ENCODE data around the gene VPS37C. TPM values are rescaled to one million over a fixed set of nuclear protein-coding genes. Genes with fewer than 3 reads are reported as not detected.
A peak's percentile ranks its signal among the peaks of the same experiment; 100 is the strongest.

VPS37C gene
- total RNA-seq, 8 experiments from 2014 or later: 6.8 to 13.9 (median 11.0) TPM

DNA sequence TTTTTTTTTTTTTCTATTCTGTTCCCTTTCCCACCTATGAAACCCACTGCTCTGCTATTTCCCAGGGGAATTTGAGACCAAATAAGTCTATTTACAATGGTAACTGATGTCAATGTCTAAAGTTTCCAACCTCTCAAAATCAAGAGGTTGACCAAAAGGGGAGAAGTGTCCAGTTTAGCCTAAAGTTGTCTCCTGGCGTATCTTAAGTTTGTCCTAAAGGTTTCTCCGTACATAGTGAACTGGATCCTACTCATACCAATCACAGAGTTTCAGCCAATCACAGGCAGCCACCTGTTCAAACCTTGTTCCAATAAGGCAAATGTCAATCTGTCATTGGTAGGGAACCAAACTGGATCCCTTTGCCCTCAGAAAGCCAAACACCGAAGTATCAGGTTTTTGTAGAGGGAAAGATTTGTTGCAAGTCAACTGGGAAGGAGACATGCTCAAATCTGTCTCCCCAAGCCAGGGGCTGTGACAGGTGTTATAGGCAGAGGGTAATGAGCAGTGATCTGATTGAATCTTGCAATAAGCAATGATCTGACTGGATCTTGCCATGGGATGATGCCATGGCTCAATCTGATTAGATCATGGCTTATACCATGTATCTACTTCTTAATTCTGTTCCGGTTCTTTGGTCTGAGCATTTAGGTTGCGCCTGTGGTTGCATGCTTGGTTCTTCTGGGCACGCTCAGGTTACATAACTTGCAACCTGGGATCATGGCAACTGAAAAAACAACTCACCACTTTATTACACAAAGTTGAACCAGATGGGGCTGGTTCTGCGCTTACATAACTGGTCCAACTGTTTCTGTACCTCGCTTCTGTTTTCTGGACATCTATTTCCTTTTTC lies 1.1 kb upstream of the VPS37C start:
- 20 to 91% (median 70%) methylated on average over 3 to 8 of the region's 8 CpGs for WGBS, 10 experiments
- ATAC-seq (replicated peaks in 6 of 8): no peak
- peak overlapping the region; percentile 87 to 92 for H3K27ac ChIP-seq
- H3K4me1 ChIP-seq (replicated peaks in 1 of 2): peaks cover 7 to 13% of the 10 kb centered on the region in 2 donors
- in situ Hi-C loops (cut with MboI; ENCODE audit: low pct_unique_long_range_greater_than_20kb in 2 of 9, low sequenced_read_pairs in 9 of 9, unreplicated experiment in 9 of 9): loop anchor here in 1 of 9 experiments (25.0 kb wide), 1 partner anchor 325 kb away; the partner anchor contains the start of gene CCDC86
- peak overlapping the region; percentile 50 to 82 (median 69) for H3K4me3 ChIP-seq

DNA sequence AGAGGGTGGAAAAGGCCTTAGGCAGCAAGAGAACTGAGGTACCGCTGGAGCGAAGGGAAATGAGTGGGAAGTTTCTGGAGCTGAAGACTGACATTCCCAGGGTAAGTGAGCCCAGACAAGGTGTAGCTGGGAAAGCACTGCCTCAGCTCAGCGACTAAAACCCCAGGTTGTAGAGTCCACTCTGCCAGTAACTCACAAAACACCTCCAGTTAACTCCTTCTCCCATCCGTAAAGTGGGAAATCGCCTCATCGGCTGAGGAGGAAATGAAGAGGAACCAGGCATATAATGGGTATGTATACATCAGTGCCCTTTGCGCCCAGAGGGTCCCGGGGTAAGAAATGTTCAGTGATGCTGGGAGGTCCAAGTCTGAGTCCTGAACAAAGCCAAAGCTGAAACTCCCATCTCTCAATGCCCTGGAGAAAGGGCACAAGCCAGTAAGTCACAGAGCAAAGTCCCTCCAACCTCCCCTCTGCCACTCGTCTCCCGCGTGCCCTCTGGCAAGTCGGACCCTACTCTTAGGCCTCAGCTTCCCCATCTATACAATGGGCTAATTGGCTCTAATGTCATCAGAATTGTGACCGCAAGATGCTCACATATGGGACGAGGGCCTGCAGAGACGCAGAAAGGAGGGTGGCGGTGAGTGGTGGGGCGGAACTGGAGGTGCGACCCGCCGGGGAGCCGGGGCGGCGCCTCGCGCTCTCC lies 588 bp downstream of the VPS37C start:
- Histone ChIP-seq H3K27ac (peak overlapping the region; percentile 87 to 92), H3K4me3 (peak overlapping the region; percentile 50 to 82 (median 69)), H3K4me1 (replicated peaks in 1 of 2) (peaks cover 7 to 13% of the 10 kb centered on the region in 2 donors)
- in situ Hi-C loops (cut with MboI; ENCODE audit: low pct_unique_long_range_greater_than_20kb in 2 of 9, low sequenced_read_pairs in 9 of 9, unreplicated experiment in 9 of 9): loop anchor here in 1 of 9 experiments (25.0 kb wide), 1 partner anchor 323 kb away; the partner anchor contains the start of gene CCDC86
- 0 to 60% (median 26%) methylated on average over 1 to 10 of the region's 25 CpGs; no CpG with 5 or more reads in 6 of the 10 experiments for WGBS, 10 experiments
- no peak for ATAC-seq (replicated peaks in 6 of 8)

DNA sequence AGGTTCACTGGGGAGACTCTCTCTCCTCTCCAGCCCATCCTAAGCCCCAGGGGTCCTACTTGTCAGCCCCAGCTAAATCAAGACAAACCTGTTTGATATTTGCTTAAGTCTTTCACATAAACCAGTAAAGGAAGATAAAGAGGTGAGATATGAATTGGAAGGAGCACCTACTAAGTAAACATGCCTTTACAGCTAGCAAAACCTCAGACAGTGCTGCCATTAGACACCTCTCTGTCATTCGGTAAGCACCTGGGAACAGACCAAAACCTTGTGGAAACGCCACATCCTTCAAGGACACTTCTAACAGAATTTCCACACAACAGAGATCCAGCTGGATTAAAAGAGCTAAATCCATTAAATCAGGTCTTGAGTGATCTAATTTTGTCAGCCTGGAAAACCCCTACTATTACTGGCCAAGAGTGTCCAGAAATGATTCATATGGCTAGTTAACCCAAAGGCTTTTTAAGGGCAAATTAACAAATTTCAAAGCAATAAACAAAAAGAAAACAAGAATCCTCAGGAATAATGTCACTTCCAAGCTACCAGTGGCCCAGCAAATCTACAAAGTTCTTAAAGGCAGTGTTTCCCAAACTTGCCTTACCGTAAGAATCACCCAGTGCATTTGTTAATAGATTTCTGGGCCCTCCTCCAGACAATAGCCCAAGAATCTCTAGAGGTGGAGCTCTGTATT lies 2.4 kb downstream of the VPS37C start:
- peak in 2 of 8 experiments; percentile 3 to 5 for ATAC-seq (replicated peaks in 6 of 8)
- Histone ChIP-seq H3K4me3 (no peak overlapping the region), H3K27ac (no peak overlapping the region), H3K4me1 (replicated peaks in 1 of 2) (peaks cover 7 to 13% of the 10 kb centered on the region in 2 donors)
- 0 to 88% (median 69%) methylated on average over 1 to 3 of the region's 3 CpGs; no CpG with 5 or more reads in 2 of the 10 experiments for WGBS, 10 experiments
- in situ Hi-C loops (cut with MboI; ENCODE audit: low pct_unique_long_range_greater_than_20kb in 2 of 9, low sequenced_read_pairs in 9 of 9, unreplicated experiment in 9 of 9): loop anchor here in 1 of 9 experiments (25.0 kb wide), 1 partner anchor 322 kb away; the partner anchor contains the start of gene CCDC86

DNA sequence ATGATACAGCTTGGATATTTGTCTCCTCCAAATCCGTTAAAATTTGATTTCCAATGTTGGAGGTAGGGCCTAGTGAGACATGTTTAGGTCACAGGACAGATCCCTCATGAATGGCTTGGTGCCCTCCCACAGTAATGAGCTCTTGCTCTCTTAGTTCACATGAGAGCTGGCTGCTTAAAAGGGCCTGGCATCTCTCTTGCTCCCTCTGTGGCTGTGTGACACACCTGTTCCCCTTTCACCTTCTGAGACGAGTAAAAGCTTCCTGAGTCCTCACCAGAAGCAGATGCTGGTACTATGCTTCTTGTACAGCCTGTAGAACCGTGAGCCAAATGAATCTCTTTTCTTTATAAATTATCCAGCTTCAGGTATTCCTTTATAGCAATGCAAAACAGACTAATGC lies 3.5 kb downstream of the VPS37C start:
- H3K4me3 ChIP-seq: no peak overlapping the region
- peaks cover 9 to 13% of the 10 kb centered on the region in 2 donors for H3K4me1 ChIP-seq (replicated peaks in 1 of 2)
- WGBS, 10 experiments: 63 to 100% (median 95%) methylated on average over 1 to 3 of the region's 3 CpGs; no CpG with 5 or more reads in 1 of the 10 experiments
- ATAC-seq (replicated peaks in 6 of 8): no peak
- in situ Hi-C loops (cut with MboI; ENCODE audit: low pct_unique_long_range_greater_than_20kb in 2 of 9, low sequenced_read_pairs in 9 of 9, unreplicated experiment in 9 of 9): loop anchor here in 1 of 9 experiments (25.0 kb wide), 1 partner anchor 320 kb away; the partner anchor contains the start of gene CCDC86
- H3K27ac ChIP-seq: no peak overlapping the region

DNA sequence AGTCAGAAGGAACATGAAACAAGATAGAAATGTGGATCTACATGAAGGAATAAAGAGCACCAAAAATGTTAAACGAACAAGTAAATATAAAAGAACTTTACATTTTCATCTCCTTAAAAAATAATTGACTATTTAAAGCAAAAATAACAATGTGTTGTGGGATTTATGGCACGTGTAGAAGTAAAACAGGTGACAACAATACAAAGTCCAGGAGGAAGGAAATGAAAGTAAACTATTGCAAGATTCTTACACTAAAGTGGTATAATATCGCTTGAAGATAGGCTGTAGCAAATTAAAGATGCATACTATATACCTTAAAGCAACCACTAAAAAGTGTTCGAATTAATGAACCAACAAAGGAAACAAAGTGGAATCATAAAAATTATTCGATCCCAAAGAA lies 5.5 kb downstream of the VPS37C start:
- H3K4me3 ChIP-seq: no peak overlapping the region
- H3K4me1 ChIP-seq (replicated peaks in 1 of 2): peaks cover 22% of the 10 kb centered on the region in 2 donors
- whole genome bisulfite sequencing, 10 experiments: 90 to 100% (median 96%) methylated on average over 2 to 5 of the region's 5 CpGs
- ATAC-seq (replicated peaks in 6 of 8): no peak
- in situ Hi-C loops (cut with MboI; ENCODE audit: low pct_unique_long_range_greater_than_20kb in 2 of 9, low sequenced_read_pairs in 9 of 9, unreplicated experiment in 9 of 9): loop anchor here in 1 of 9 experiments (25.0 kb wide), 1 partner anchor 318 kb away; the partner anchor contains the start of gene CCDC86
- no peak overlapping the region for H3K27ac ChIP-seq

DNA sequence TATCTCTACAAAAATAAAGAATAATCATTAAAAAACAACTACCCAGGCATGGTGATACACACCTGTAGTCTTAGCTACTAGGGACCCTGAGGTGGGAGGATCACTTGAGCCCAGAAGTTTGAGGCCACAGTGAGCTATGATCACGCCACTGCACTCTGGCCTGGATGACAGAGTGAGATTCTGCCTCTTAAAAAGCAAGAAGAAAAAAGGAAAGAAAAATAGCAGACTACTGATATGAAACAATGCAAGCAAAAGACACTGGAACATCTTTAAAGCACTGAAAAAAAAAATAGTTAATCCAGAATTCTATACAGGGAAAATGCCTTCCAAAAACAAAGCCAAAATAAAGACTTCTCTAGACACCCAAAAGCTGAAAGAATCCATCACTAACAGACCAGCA lies 5.9 kb downstream of the VPS37C start:
- in situ Hi-C loops (cut with MboI; ENCODE audit: low pct_unique_long_range_greater_than_20kb in 2 of 9, low sequenced_read_pairs in 9 of 9, unreplicated experiment in 9 of 9): loop anchor here in 1 of 9 experiments (25.0 kb wide), 1 partner anchor 318 kb away; the partner anchor contains the start of gene CCDC86
- Histone ChIP-seq H3K4me1 (replicated peaks in 1 of 2) (peaks cover 23 to 26% of the 10 kb centered on the region in 2 donors), H3K4me3 (no peak overlapping the region), H3K27ac (no peak overlapping the region)
- no peak for ATAC-seq (replicated peaks in 6 of 8)
- WGBS, 10 experiments: 89 to 100% (median 100%) methylated on average over 1 of the region's 1 CpG; no CpG with 5 or more reads in 1 of the 10 experiments

DNA sequence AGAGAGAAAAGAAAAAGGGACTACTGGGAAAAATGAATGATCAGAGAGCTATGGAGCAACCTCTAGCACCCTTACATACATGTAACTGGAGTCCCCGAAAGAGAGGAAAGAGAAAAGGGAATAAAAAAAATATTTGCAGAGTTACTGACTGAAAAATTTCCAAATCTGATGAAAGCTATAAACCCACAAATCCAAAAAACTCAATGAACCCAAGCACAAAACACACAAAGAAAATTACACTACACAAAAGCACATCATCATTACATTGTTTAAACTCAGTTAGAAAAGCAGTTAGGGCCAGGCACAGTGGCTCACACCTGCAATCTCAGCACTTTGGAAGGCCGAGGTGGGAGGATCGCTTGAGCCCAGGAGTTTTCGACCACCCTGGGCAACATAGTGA lies 6.7 kb downstream of the VPS37C start:
- in situ Hi-C loops (cut with MboI; ENCODE audit: low pct_unique_long_range_greater_than_20kb in 2 of 9, low sequenced_read_pairs in 9 of 9, unreplicated experiment in 9 of 9): loop anchor here in 1 of 9 experiments (25.0 kb wide), 1 partner anchor 317 kb away; the partner anchor contains the start of gene CCDC86
- ATAC-seq (replicated peaks in 6 of 8): no peak
- Histone ChIP-seq H3K27ac (no peak overlapping the region), H3K4me1 (replicated peaks in 1 of 2) (peaks cover 26 to 34% of the 10 kb centered on the region in 2 donors), H3K4me3 (no peak overlapping the region)
- 91 to 100% (median 95%) methylated on average over 1 to 4 of the region's 4 CpGs for WGBS, 10 experiments

DNA sequence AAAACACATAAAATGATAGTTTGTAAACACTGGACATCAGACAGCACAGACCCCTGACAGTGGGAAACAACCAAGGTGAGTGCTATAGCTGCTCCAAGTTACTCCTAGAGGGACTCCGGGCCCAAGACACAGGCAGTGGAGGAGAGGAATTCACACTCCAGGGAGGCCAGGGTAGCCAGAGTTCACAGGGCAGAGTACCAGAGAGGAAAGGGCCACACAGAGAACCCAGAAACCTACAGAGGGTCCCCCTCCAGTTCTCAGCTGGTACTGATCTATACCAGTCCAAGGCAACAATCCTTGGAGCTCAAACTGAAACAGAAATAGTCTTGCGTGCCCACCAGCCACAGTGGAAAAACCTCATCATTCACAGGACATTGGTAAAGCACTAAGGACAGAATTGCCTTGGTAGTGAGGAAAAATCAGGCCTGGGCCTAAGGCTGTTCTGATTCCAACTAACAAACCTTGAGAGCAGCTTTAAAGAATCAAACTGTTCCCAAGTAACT lies 7.6 kb downstream of the VPS37C start:
- 40 to 100% (median 90%) methylated on average over 1 to 2 of the region's 2 CpGs; no CpG with 5 or more reads in 5 of the 10 experiments for WGBS, 10 experiments
- Histone ChIP-seq H3K27ac (no peak overlapping the region), H3K4me3 (no peak overlapping the region), H3K4me1 (replicated peaks in 1 of 2) (peaks cover 30 to 43% of the 10 kb centered on the region in 2 donors)
- peak in 4 of 8 experiments; percentile 11 to 17 (median 14) for ATAC-seq (replicated peaks in 6 of 8)
- in situ Hi-C loops (cut with MboI; ENCODE audit: low pct_unique_long_range_greater_than_20kb in 2 of 9, low sequenced_read_pairs in 9 of 9, unreplicated experiment in 9 of 9): loop anchor here in 1 of 9 experiments (25.0 kb wide), 1 partner anchor 316 kb away; the partner anchor contains the start of gene CCDC86

DNA sequence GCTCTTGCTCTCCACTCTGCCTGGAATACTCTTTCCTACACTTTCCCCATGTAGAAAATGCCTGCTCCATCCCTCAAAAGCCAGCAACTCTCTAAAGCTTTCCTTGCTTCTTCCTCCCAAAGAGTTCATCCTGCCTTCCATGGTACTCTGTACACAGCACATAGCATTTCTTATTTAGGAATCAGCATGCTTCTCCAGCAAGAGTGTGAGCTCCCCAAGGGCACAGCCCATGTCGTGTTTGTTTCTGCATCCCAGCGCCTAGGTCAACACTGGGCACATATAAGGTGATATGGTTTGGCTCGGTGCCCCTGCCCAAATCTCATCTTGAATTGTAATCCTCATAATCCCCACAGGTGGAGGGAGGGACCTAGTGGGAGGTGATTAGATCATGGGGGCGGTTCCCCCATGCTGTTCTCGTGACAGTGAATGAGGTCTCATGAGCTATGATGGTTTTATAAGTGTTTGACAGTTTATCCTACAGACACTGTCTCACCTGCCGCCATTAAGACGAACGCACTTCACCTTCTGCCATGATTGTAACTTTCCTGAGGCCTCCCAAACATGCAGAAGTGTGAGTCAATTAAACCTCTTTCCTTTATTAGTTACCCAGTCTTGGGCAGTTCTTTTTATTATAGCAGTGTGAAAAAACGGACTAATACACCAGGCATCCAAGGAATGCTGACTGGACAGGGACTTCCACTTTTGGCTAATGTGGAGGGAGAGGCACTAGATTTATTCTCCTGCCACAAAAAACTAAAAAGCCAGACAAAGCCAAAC lies 8.2 kb downstream of the VPS37C start:
- Histone ChIP-seq H3K4me3 (no peak overlapping the region), H3K27ac (no peak overlapping the region), H3K4me1 (replicated peaks in 1 of 2) (peaks cover 30 to 50% of the 10 kb centered on the region in 2 donors)
- peak in 6 of 8 experiments; percentile 26 to 78 (median 36) for ATAC-seq (replicated peaks in 6 of 8)
- in situ Hi-C loops (cut with MboI; ENCODE audit: low pct_unique_long_range_greater_than_20kb in 2 of 9, low sequenced_read_pairs in 9 of 9, unreplicated experiment in 9 of 9): loop anchor here in 1 of 9 experiments (25.0 kb wide), 1 partner anchor 316 kb away; the partner anchor contains the start of gene CCDC86
- WGBS, 10 experiments: 37 to 95% (median 78%) methylated on average over 1 to 9 of the region's 9 CpGs; no CpG with 5 or more reads in 1 of the 10 experiments

DNA sequence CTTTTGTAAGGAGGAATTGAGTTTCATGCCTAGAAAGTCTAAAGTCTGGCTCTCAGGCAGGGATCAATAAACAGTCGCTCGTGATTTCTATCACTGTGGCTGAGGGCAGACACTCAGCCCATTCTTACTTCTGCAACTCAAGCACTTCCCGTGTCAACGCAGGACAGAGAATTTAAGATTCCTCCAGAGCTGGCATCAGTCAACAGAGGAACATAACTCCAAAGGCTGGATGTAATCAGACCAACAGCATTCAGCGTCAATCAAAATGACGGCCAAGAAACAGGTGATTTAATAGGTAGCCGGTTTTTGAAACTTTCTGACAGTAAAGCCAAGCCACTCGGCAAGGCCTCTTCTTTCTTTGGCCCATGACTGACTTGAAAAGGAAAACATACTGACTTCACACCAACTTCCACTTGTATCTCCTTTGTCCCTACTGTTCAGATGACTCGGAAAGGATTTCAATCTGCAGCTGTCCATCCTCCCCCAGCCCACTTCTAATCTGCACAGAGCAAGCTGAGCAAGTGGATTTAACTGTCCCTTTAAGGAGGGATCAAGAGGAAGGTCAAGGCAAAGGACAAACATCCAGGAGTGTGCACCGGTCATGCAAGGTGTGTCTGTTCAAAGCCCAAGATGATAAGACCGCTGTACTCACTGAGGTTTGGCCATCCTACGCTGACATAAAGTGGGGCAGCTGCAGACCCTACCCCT lies 9.5 kb downstream of the VPS37C start:
- in situ Hi-C loops (cut with MboI; ENCODE audit: low pct_unique_long_range_greater_than_20kb in 2 of 9, low sequenced_read_pairs in 9 of 9, unreplicated experiment in 9 of 9): loop anchor here in 1 of 9 experiments (25.0 kb wide), 1 partner anchor 314 kb away; the partner anchor contains the start of gene CCDC86
- H3K4me1 ChIP-seq (replicated peaks in 1 of 2): peaks cover 30 to 53% of the 10 kb centered on the region in 2 donors
- H3K4me3 ChIP-seq: no peak overlapping the region
- WGBS, 10 experiments: 68 to 93% (median 85%) methylated on average over 2 to 8 of the region's 12 CpGs
- no peak for ATAC-seq (replicated peaks in 6 of 8)
- H3K27ac ChIP-seq: no peak overlapping the region
